ENCODE results near the gene TRAPPC10. TPM values are rescaled to one million over a fixed set of nuclear protein-coding genes. Genes with fewer than 3 reads are reported as not detected.
A peak's percentile ranks its signal among the peaks of the same experiment; 100 is the strongest.
"Not testable (repeated sequence)": the region's sequence is repeated elsewhere in the genome, so short reads cannot be mapped to it uniquely, and the experiment has no call there.

Gene TRAPPC10
- total RNA-seq, 2 experiments from 2014 or later = 77.9 to 82.7 TPM

DNA sequence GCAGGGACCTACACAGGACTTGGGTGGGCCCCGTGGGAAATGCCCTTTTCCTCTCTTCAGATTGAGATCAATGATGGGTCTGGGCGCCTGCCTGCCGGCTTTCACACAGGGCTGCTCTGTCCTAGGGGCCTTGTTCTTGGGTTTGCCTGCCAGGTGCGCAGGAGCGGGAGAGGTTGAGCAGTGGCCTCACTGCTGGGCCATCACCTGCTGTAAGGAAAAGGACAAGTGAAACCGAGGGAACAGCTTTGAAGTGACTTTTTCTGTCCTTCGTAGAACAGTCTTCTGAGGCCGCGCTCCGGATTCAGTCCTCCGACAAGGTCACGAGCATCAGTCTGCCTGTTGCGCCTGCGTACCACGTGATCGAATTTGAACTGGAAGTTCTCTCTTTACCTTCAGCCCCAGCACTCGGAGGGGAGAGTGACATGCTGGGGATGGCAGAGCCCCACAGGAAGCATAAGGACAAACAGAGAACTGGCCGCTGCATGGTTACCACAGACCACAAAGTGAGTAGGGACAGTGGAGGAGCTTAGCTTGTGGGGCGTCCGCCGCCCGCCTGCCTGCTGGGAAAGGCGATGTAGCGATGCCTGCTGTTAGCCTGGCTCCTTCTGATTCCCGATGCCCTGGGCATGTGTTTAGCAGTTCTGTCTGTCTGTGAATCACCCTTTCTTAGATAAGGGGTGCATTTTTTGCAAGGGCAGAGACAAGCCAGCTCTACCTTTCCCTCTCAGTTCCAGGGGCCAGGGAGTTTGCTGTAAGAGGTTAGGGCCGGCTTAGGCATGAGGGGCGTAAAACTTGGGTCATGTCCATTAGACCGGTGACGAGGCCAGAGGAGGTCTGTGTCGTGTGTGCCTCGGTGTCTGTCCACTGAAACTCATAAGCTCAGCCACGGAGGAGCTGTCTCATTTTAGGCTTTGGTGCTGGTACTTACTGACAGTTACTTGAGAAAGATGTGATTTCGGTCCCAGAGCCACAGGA lies 75.6 kb downstream of the TRAPPC10 start:
- Mint-ChIP-seq H3K27ac (peak overlapping the region; percentile 92), H3K36me3 (peaks cover 59% of the 10 kb centered on the region), H3K4me3 (peak overlapping the region; percentile 80), H3K9me3 (no peaks in the 10 kb centered on the region), H3K4me1 (peaks cover 70% of the 10 kb centered on the region), H3K27me3 (no peaks in the 10 kb centered on the region)
- POLR2A ChIA-PET = interaction anchor here (0.7 to 1.3 kb wide), 3 partner anchors 10 to 1203 kb away, joined by 3 to 4 read pairs (median 3); no protein-coding TSS in a partner anchor
- no peak for ATAC-seq (ENCODE audit: low read depth)
- no peak for DNase-seq

DNA sequence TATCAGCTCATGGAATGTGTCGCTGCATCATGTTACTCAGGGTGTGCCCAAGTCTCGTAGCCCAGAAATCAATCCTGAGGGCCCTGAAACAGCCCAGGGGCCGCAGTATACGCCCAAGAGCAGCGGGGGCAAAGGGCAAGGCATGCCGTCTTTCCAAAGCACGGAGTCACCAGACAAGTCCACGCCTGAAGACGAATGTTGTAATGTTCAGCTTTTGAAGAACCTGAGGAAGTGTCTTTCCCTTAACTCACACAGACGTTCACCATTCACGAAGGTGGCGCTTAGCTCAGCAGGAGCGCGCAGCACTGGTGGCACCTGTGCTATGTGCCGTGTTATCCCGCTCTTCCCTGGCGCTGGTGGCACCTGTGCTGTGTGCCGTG lies 76.3 kb downstream of the TRAPPC10 start:
- Mint-ChIP-seq H3K9me3 (no peaks in the 10 kb centered on the region), H3K27ac (peak overlapping the region; percentile 92), H3K4me3 (peak overlapping the region; percentile 80), H3K36me3 (peaks cover 52% of the 10 kb centered on the region), H3K27me3 (no peaks in the 10 kb centered on the region), H3K4me1 (peaks cover 63% of the 10 kb centered on the region)
- ATAC-seq (ENCODE audit: low read depth) (no peak), DNase-seq (no peak)
- POLR2A ChIA-PET = interaction anchor here (0.7 to 1.3 kb wide), 3 partner anchors 11 to 1204 kb away, joined by 3 to 4 read pairs (median 3); no protein-coding TSS in a partner anchor

DNA sequence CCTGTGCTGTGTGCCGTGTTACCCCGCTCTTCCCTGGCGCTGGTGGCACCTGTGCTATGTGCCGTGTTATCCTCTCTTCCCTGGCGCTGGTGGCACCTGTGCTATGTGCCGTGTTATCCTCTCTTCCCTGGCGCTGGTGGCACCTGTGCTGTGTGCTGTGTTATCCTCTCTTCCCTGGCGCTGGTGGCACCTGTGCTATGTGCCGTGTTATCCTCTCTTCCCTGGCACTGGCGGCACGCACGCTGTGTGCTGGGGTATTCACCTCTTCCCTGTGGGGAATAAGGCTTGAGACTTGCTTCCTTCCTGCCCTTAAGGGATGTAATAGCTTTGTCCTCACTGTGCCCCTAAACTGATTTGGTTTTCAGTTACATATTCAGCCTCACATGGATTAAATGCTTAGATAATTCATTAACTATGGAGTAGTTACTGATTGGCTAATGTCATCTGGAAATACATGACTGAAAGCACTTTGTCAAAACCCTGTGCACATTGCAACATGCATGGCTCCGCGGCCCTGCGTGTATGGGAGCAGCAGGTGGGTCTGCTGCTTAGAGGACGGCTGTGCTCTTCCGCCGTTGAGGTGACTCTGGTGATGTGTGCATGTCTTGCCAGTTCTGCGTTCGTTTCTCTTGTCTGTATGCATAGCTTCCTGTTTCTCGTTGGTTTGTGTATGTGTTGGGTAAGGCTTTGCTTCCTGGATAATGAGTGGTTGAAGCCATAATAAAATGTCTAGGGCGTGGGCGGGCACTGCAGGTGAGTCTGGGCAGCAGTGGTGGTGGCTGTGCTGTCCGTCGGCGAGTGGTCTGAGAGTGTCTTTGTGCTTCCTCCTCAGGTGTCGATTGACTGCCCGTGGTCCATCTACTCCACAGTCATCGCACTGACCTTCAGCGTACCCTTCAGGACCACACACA lies 77.1 kb downstream of the TRAPPC10 start:
- peak overlapping the region; percentile 80 for H3K4me3 Mint-ChIP-seq
- no peaks in the 10 kb centered on the region for H3K27me3 Mint-ChIP-seq
- ATAC-seq (ENCODE audit: low read depth) = peak; percentile 89
- no peaks in the 10 kb centered on the region for H3K9me3 Mint-ChIP-seq
- DNase-seq = peak; percentile 52
- POLR2A ChIA-PET = interaction anchor here (0.6 to 1.9 kb wide), 4 partner anchors 24 to 223 kb away, joined by 3 to 6 read pairs (median 3); no protein-coding TSS in a partner anchor
- peaks cover 56% of the 10 kb centered on the region for H3K36me3 Mint-ChIP-seq
- H3K4me1 Mint-ChIP-seq = peaks cover 62% of the 10 kb centered on the region
- H3K27ac Mint-ChIP-seq = peak overlapping the region; percentile 92

DNA sequence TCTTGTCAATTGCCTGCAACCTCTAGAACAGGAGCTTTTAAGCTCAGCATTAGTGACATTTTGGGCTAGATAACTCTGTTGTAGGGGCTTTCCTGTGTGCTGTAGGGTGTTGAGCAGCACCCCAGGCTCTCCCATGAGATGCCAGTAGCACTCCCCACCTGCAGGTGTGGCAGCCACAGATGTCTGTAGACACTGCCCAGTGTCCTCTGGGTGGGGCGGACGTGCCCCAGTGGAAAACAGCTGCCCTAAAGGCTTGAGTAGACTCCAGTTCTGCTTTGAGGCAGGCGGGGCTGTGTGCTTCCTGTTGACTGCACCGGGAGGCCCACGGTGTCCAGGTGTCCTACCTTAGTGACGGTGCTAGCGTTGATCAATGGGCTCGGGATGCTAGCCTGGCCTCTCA lies 78.2 kb downstream of the TRAPPC10 start:
- no peaks in the 10 kb centered on the region for H3K27me3 Mint-ChIP-seq
- H3K4me3 Mint-ChIP-seq = peak overlapping the region; percentile 80
- H3K4me1 Mint-ChIP-seq = peaks cover 57% of the 10 kb centered on the region
- ATAC-seq (ENCODE audit: low read depth) (no peak), DNase-seq (no peak)
- peaks cover 53% of the 10 kb centered on the region for H3K36me3 Mint-ChIP-seq
- H3K9me3 Mint-ChIP-seq = no peaks in the 10 kb centered on the region
- POLR2A ChIA-PET = interaction anchor here (0.9 to 1.9 kb wide), 2 partner anchors 25 to 79 kb away, joined by 3 to 6 read pairs; no protein-coding TSS in a partner anchor
- H3K27ac Mint-ChIP-seq = peak overlapping the region; percentile 92

DNA sequence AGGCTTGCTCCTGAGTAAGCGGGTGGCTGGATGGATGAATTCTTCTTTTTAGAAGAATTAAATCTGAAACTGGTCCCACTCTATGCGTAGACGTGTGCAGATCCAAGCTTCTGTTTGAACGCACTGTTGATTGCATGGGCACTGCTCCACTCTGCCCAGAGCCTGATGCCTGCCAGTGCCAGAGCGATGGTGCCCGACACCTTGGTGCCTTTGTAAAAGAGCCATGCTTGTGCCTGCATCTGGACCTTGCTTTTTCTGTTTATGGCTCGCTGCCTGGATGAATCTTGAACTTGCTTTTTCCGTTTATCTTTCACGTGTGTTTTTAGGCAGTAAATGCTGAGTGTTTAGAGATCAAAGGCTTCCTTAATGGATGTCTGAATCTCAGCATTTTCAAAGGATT lies 80.1 kb downstream of the TRAPPC10 start:
- ATAC-seq (ENCODE audit: low read depth) (no peak), DNase-seq (no peak)
- Mint-ChIP-seq H3K4me1 (peaks cover 38% of the 10 kb centered on the region), H3K9me3 (no peaks in the 10 kb centered on the region), H3K4me3 (no peak overlapping the region), H3K27me3 (no peaks in the 10 kb centered on the region), H3K27ac (no peak overlapping the region), H3K36me3 (peaks cover 37% of the 10 kb centered on the region)
- POLR2A ChIA-PET = no interaction called here

DNA sequence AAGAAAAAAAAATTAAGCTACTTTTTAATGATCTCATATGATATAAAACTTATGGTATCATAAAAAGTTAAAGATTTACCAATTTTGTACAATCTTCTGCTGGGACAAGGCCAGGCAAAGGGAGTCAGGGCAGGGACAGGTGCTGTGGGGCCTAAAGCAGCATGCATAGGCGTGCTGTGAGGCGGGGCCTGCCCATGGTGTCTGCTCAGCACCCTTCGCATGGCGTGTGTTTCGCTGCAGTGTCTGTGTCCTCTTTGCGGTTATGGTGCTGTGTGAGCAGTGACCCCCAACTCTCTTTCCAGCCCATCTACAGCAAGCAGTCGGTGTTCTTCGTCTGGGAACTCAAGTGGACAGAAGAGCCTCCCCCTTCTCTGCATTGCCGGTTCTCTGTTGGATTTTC lies 81.7 kb downstream of the TRAPPC10 start:
- Mint-ChIP-seq H3K4me3 (no peak overlapping the region), H3K9me3 (no peaks in the 10 kb centered on the region), H3K36me3 (peaks cover 27% of the 10 kb centered on the region), H3K27ac (no peak overlapping the region), H3K27me3 (no peaks in the 10 kb centered on the region), H3K4me1 (peaks cover 28% of the 10 kb centered on the region)
- DNase-seq = no peak
- POLR2A ChIA-PET = interaction anchor here (1.1 to 1.3 kb wide), 2 partner anchors 10 to 80 kb away, joined by 4 to 5 read pairs; no protein-coding TSS in a partner anchor
- no peak for ATAC-seq (ENCODE audit: low read depth)

DNA sequence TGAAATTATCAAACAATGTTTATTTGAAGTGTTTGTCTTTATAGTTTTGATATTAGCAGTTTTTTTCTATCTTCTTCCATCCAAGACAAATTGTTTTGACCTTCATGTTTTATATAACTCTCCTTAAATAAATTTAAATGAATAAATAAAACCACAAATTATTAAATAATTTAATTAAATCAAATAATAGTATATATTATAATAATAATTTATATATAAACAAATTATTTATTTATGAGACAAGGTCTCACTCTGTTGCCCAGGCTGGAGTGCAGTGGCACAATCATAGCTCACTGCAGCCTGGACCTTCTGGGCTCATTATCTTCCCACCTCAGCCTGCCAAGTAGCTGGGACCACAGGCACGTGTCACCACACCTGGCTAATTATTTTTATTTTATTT lies 82.7 kb downstream of the TRAPPC10 start:
- POLR2A ChIA-PET = interaction anchor here (1.3 kb wide), 1 partner anchor 11 kb away, joined by 5 read pairs; no protein-coding TSS in a partner anchor
- Mint-ChIP-seq H3K4me3 (no peak overlapping the region), H3K9me3 (no peaks in the 10 kb centered on the region), H3K27ac (no peak overlapping the region), H3K27me3 (no peaks in the 10 kb centered on the region), H3K36me3 (peaks cover 16% of the 10 kb centered on the region), H3K4me1 (peaks cover 17% of the 10 kb centered on the region)
- ATAC-seq (ENCODE audit: low read depth) = no peak
- no peak for DNase-seq

DNA sequence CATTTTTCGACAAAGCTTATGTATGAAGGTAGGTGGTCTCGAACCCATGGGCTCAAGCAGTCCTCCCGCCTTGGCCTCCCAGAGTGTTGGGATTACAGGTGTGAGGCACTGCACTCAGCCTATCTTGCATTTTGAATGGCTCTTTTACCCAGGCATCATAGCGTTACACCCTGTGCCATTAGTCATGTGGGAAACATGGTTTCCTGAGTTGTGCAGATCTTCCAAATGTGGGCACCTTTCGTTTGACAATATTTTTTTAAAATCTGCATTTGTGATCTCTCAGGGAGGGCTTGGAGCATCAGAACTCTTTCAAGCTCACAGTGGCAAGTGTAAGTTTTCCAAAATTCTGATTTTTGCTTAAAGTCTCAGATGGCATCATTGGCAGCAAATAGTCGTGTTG lies 86.4 kb downstream of the TRAPPC10 start:
- H3K4me3 Mint-ChIP-seq; POLR2A ChIA-PET; ATAC-seq (ENCODE audit: low read depth): not testable (repeated sequence)

DNA sequence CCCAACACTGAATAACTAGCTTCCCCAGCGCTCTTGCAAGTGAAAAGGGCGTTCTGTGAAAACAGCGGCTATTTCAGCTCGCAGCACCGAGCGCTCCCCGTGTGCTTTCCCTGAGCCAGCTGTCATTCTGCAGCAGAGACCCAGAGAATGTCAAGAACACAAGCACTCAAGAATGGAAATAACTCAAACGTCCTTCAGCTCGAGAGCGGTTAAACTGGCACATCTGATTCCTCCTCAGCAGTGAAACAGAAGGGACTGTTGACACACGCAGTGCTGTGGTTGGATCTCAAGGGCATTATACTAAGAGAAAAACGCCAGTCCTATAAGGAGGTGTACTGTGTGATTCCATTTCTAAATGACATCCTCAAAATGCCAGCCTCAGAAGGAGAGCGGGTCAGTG lies 86.9 kb downstream of the TRAPPC10 start:
- H3K27ac Mint-ChIP-seq; H3K4me3 Mint-ChIP-seq; DNase-seq; H3K4me1 Mint-ChIP-seq; H3K36me3 Mint-ChIP-seq; POLR2A ChIA-PET; H3K27me3 Mint-ChIP-seq; ATAC-seq (ENCODE audit: low read depth); H3K9me3 Mint-ChIP-seq: not testable (repeated sequence)

More for the DNA sequence above, 86.4 kb downstream of the TRAPPC10 start:
- H3K4me1 Mint-ChIP-seq, H3K27me3 Mint-ChIP-seq, H3K27ac Mint-ChIP-seq, H3K36me3 Mint-ChIP-seq, DNase-seq, H3K9me3 Mint-ChIP-seq: not testable (repeated sequence)

DNA sequence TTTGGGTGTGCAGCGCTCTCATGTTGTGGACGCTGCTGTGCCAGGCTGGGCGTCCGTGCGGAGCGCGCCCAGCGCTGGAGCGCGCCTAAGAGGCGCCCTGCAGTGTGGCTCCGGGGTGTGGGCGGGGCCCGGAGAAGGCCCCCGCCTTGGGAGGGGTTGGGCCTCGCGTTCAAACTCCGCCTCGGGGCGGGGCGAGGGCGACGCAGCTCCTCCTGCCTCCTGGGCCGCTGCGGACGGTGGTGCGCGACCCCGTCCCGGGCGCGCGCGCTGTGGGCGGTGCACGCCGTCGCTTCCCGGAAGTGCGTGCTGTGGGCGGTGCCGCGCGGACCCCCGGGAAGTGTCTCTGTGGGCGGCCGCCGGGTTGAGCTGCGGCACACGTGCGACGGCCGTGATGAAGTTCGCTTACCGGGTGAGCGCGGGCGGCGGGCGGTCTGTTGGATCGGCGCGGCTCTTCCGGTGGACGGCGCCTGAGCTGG lies 95.0 kb downstream of the TRAPPC10 start, which contains the start of gene PWP2:
Gene PWP2, plus strand, starts transcription at position 374 of the 476 bp plus-strand sequence. Its CDS starts 18 bp downstream, at position 392.
- peak within 1 kb of the TSS; percentile 51 for H3K4me3 Mint-ChIP-seq
- H3K4me1 Mint-ChIP-seq, H3K27ac Mint-ChIP-seq, H3K36me3 Mint-ChIP-seq, H3K9me3 Mint-ChIP-seq, POLR2A ChIA-PET, H3K27me3 Mint-ChIP-seq: not testable (repeated sequence)
- ATAC-seq (ENCODE audit: low read depth) = peak; percentile 90
- DNase-seq = peak; percentile 60

DNA sequence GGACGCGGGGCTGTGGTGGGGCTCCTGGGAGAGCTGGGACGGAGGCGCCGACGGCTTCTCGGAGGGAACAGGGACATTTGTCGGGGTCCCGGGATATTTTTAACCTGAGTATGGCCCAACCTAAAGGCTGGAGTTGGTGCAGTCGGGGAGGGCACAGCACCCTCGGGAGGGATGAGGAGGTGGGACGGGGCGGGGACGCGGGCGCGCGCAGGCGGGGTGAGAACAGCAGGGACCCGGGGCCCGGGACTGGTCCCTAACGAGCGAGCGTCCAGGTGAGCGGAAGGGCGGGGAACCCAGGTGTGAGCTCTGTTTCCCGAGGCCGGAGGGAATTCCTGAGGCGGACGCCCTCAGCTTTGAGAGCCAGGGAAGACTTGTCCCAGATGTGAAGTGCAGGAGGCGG lies 95.5 kb downstream of the TRAPPC10 start:
- ATAC-seq (ENCODE audit: low read depth) = peak; percentile 46
- H3K36me3 Mint-ChIP-seq, H3K4me3 Mint-ChIP-seq, DNase-seq, POLR2A ChIA-PET, H3K9me3 Mint-ChIP-seq, H3K27me3 Mint-ChIP-seq, H3K4me1 Mint-ChIP-seq, H3K27ac Mint-ChIP-seq: not testable (repeated sequence)

DNA sequence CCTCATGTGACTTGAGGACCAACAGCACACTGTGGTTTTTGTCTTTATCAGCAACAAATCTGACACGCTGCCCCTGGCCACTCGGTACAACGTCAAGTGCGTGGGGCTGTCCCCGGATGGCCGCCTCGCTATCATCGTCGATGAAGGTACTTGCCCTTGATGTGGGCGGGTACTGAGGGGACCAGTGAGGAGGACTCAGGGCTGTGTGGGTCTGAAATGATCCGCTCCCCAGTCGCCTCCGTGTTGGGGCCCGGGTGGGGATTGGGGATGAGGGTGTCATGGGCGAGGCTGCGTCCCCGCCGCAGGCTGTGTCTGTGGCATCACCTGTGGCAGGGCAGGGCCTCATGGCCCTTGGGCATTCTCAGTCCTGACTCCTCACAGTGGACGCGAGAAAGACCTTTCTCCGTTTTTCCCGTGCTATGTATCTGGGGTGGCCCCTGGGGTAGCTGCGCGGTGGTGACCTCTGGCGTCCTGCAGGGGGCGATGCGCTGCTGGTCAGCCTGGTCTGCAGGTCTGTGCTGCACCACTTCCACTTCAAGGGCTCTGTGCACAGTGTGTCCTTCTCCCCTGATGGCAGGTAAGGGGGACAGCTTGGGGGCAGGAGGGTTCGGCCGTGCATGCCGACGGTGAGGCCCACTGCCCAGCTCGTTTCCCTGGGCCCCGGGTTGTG lies 101.7 kb downstream of the TRAPPC10 start:
- H3K4me1 Mint-ChIP-seq; POLR2A ChIA-PET; ATAC-seq (ENCODE audit: low read depth); H3K27ac Mint-ChIP-seq; H3K27me3 Mint-ChIP-seq; DNase-seq; H3K4me3 Mint-ChIP-seq; H3K9me3 Mint-ChIP-seq; H3K36me3 Mint-ChIP-seq: not testable (repeated sequence)
